GM19099 (cell line): ENCODE results near the gene SLC40A1.

Experiments
- POLR2A ChIP-seq: IDR thresholded peaks from 3 replicates; pipeline ENCODE4 v1.6.1; 2011; ENCODE audit warnings: low read depth; ENCODE audit not compliant: insufficient read length; ENCODE audit errors: extremely low read depth

SLC40A1 gene

DNA sequence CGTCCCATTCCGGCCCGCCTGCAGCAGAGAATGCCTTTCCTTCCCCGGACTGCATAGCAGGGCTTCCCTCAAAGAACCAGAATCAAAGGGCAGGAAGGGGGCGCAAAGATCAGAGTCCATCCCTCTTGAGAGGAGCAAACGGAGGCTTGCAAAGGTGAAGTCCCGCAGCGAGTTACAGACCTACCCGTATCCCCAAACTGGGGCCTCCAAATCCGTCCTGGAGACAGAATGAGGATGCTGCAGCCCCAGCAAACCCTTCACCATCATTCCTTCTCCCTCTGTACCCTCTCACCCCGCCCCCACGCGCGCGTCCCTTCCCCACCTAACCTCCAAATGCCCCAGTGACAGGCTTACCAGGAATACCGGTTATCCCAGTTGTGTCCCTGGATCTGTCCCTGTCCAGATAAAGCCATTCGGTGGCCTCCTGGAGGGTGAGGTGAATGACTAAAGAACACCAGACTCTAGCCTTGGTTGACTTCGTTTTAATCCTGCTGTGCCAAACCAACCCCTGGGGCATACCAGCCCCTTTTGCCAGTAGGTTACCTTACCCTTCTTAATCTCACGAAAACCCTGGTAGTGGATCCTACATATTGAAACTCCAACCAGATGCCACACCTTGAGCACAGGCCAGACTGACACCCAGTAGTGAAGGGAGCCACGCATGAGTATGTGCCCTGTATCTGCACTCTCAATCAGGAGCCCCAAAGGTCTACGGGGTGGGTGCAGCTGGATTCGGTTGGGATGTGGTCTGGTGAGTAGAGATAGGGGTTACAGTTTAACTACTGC, 961 bp upstream of the SLC40A1 start:
- TF ChIP-seq POLR2A, result no peak

DNA sequence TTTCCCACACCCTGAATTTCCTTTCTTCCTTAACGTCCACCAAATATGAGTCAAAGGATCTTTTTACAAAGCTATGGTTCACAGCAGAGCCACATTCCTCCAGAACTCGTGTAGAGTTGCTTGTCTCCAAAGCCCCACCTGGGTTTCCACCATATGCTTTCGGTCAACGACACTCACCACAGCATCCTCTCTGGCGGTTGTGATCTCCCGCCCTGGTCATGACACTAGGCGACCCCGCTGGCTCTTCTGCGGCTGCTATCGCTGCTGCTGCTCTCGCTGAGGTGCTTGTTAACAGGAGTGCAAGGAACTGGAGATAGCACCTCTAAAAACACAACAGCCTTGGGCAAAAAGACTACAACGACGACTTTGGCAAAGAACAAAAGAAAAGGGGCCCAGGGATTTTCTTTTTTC, 340 bp downstream of the SLC40A1 start:
- TF ChIP-seq POLR2A, result no peak

DNA sequence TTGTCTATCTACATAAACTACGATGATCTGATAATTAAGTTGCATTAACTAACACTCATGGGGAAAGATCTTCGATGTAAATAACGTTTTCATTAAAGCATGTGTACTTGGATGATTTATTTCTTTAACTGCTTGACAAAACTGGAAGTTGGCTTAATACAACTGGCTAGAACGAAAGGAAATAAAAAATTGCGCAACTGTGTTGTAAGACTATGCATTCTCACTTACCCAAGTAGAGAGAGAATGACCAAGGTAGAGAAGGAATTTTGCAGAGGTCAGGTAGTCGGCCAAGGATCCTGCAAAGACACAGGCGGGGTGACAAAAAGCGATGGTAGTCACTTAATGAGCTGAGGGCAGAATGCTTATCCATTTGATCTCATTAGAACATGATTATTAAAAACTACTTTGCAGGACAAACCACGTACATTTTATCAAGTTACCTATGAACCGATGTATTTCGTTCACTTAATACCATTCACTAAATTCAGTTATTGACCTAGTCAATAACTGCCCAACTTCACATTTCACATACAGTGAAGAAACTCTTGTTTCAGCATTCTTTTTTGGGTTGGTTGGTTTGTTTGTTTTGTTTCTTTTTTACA, 900 bp downstream of the SLC40A1 start:
- TF ChIP-seq POLR2A, result no peak

DNA sequence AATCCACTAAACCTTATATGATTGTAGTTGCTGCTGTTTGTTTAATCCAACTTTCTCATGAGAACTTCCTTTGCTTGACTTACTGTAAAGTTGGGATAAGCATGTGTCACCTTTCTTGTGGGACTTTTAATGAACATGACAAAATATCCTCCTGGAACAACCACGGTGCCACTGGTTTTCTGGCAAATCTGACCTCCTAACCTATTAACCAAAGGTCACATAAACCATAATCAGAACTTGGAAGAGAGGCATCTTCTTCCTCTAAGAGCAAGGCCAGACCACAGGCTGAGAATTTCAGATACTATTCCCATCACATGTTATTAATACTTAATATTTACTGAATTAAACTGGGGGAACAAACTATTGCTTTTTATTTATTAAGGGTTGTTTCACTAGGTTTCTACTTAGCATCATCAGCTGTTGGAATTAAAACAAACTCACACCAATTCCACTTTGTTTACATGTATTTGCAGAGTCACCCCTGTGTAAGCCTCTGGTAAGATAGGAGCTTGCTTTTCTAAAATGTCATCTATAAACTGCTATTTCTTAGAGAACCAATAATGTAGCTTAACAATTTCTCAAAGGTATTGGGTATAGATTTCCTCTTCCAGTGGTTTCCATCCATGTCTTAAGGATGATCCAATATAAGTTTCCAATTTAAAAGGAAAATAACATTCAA, 2.2 kb downstream of the SLC40A1 start:
- TF ChIP-seq POLR2A, result no peak

DNA sequence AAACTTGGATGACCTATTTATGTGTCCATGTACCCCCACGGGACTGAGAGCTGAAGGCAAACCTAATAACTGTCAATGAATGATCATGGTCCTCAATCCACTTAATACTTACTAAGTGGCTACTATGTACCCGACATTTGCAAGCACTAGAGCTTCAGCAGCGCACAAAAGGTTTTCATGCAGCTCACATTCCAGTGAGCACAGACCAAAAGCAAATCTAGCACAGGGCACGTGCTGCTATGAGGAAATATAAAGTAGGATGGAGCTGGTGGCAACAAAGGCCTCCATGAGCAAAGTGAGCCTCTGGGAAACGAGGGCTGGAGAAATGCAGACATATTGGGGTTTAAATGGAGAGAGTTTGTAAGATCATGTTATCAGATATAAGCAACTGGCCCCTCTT, 3.5 kb downstream of the SLC40A1 start:
- no peak for TF ChIP-seq POLR2A

DNA sequence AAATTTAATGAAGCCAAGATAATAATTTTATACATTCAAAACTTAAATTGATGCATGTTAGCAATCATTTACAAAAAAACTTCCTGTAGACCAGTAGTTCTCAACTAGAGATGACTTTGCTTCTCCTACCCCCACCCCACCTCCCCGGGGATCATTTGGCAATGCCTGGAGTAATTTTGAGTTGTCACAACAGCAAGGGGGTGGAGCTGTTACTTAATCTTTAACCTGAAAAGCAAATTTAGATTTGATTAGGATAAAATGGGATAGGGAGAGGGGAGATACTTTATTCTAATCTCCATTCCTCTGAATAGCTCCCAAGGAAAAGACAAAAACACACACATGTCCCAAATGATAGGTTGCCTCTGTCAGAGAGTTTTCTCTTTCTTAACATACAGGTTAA, 4.2 kb downstream of the SLC40A1 start:
- no peak for TF ChIP-seq POLR2A

DNA sequence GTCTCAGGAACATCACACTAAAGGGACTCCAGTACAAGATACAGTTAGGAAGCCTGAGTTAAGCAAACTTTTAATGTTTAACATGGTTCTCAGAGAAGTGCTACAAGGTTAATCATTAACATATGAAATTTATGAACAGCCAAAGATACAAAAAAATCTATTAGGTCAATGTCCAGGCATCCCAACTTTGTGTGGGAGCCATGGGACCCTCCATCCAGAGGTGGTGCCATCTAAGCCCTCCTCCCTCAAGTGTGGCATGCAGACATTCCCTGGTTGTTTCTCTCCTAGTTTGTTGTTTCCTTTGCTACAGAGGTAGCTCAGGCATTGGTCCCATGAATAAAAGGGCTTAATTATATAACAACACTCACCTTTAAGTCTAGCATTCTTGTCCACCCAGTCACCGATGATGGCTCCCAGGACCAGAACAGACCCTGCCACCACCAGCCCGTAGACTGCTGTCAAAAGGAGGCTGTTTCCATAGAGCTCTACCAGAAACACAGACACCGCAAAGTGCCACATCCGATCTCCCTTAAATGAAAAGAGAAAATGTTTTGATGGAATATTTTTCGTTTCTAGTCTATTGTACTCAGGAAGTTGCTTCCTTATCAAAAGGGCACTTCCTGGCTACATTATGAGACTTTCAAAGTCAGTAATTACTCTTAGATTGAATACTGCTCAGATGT, 5.7 kb downstream of the SLC40A1 start:
- TF ChIP-seq POLR2A, result no peak

DNA sequence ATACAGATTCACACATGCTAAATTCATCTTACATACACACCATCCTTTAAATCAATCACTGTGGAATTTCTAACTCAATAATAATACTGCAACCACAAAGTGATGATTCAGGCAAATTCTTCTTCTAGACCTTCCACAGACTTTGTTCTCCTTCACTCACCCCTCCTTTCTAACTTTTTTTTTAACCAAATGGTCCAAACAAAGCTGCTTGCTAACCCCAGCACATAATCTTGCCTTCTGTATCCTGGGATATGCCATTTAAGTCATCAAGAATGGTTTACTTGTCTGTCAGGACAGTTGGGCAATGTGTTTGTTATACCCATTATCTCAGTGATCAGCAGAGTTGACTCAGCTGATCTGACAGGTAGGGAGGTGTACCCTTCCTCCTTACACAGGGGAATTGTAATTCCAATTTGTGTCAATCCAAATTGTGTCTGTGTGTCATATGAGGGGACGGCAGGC, 10.0 kb downstream of the SLC40A1 start:
- TF ChIP-seq POLR2A, result no peak

DNA sequence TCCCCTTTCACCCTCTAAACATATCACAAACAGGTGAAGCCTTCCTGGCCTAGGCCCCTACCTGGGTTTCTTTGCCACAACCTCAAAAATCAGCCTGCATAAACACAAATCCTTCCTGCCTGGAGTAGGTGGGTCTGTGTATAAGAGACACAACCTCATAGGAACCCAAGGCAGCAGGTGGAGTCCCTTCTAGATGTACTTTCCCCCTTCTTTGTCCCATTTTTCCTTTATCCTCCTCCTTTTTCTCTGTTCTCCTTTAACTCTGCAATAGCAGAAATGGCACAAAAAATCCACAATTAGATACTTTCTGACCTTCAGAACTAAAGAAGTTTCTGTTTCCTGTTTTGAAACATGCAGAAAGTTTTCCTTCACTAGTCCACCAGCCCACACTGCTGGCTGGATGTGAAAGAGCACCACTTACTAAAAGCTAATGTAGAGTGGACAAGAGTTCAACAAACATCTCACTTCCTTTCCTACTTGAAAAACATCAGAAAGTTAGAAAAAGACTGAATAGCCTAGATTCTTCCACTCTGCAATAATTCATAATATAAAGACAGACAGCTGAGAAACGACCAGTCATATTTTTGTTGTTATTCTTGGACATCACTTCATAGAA, 11.2 kb downstream of the SLC40A1 start:
- TF ChIP-seq POLR2A, result no peak

DNA sequence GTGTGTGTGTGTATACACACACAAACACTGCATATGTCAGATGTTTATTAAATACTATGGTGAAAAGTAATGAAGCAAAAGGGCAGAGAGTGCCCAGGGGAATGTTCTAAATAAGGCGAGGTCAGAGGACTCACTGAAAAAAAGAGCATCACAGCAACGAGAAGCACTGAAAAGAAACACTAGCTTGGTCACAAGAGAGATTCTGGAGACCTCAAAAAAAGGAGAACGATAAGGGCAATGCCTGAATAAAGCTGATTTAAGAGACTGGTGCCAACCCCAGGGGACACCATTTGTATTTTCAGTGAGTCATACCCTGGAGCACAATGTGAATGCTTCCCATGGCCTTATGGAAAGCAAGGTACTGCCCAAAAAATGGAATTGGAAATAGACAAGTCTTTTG, 14.5 kb downstream of the SLC40A1 start:
- TF ChIP-seq POLR2A, result no peak

DNA sequence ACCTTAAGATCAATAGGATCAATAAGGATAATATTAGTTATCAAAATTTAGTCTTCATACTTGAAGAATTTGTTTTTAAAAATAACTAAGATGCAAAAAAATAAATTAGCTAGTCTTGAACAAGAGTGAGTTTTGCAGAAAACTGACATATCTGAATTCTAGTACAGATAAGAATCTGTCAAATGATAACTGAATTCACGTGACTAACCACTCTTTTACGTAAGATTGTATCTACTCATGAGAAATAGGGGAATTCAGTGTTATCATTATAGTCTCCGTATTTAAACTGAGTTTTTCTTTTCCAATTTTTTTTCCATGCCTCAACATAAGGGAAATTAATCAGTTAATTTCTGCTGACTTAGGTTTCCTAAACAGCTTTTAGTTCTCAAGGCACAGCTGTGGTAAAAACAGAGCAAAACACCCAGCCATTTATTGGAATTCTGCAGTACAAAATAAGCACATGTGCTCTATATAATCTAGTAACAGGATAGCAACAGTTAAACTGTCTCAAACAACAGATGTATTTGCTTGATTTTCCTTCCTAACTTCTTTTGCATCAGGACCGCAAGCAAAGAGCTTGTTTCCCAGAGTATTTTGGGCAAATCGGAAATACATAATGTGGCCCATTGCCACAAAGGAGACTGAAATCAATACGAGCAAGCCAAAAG, 19.1 kb downstream of the SLC40A1 start:
- TF ChIP-seq POLR2A, result no peak

DNA sequence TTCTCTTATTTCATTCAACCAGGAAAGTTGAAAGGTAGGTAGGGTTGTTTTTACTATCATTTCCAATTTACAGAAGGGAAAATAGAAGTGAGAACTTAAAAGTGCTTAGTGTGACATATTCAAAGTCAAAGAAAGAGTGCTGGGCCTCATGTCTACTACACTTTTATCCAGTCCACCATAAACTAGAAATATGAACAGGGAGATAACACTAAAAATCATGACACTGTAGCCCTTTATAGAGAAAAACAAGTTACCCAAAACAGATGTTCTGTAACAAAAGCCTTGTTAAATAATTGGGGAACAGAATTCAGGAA, 20.4 kb downstream of the SLC40A1 start:
- no peak for TF ChIP-seq POLR2A

DNA sequence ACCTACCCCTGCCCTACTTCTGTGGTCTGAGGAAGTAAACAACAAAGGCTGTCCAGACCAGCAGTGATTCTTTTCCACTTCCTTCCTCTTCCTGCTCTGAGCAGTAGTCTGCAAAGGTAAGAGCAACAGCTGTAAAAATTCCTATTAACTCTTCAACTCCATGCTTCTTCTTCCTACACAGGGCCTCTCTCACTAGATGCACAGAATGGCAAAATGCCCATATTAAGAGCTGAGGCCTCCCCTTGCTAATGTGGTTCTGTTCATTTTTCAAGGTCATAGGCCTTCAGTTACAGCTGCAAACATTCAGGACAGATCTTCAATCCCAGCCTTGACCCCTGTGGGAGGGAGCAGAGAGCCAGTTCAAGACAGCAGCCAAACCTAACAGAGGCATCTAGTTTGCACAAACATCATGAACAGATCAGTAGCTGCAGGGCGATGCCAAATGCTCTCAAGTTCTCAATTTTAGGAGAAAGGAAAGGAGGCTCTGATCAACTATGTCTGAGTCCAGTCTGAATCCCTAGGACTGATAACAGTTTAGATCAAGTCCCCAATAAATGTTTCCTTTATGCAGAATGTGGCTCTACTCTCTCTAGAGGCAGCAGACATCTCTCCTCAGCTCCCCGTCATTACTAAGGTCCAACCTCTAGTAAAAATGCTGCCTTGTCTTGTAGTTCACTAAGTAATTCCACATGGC, 20.9 kb downstream of the SLC40A1 start:
- no peak for TF ChIP-seq POLR2A

DNA sequence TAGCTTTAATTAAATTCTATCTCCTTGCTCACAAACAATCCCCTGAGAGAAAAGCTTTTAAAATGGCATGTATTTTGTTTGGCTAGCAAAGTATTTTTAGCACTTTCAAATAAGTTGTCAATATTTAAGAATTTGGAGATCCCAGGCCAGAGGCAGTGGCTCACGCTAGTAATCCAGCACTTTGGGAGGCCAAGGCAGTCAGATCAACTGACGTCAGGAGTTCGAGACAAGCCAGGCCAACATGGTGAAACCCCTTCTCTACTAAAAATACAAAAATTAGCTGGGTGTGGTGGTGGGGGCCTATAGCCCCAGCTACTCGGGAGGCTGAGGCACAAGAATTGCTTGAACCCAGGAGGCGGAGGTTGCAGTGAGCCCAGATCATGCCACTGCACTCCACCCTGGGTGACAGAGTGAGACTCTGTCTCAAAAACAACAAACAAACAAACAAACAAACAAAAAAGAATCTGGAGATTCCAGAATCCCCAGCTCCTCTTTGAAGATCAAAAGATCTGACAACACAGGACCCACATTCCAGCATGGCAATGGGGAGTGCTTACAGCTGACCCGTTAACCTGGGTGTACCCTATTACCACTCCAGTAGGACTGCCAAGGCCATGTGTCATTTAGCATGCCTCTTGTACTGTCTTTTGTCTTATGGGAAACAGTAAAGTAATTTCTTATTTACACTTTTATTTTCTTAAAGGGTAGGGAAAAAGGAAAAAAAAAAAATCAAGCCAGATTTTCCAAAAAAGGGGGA, 21.9 kb downstream of the SLC40A1 start:
- no peak for TF ChIP-seq POLR2A

DNA sequence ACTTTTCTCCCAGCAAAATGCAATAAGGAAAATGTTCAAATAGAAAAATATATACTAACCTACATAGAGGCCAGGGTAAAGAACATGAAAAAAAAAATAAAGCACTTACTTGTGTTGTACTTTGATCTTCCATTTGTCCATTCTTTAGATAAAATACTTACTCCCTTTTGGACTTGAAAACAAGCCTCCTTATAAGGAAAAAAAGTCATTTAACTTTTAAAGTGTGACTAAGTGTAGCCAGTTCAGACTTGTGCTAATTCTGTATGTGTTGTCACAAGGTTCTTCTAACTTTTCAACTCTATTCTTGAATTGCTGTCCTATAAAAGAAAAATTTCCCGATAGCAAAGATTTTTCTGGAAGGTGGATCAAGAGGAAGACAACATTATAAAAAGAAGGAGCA, 23.2 kb downstream of the SLC40A1 start:
- no peak for TF ChIP-seq POLR2A
